ENCODE data around the gene RAP1GAP. TPM values are rescaled to one million over a fixed set of nuclear protein-coding genes. Genes with fewer than 3 reads are reported as not detected.
A peak's percentile ranks its signal among the peaks of the same experiment; 100 is the strongest.
"Not testable (repeated sequence)": the region's sequence is repeated elsewhere in the genome, so short reads cannot be mapped to it uniquely, and the experiment has no call there.

RAP1GAP gene
- total RNA-seq, 1 donor from 2014 or later: 62.4 TPM

DNA sequence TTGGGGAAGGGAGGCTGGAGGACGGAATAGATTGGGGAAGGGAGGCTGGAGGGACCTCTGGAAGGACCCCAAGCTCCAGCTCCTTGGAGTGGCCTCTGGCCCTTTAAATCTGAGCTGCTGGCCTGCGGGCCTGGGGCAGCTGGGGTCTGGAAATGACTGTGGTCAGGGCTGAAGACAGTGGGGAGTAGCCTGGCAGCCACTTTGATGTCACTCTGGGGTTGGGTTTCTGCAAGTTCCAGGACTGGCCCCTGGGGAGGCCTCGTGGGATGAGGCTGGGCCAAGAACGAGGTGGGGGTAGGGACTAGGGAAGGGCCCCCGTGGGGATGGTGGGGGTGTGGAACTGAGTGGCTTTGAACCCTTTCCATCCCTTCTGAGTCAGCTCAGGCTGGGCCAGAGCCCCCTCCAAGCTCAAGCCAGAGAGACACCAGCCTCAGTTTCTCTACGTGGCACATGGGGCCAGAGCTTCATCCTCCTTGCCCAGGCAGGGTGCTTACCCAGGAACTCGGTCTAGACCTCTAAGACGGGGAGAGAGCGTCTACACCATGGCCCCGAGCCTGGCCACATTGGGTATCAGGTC lies 100.3 kb downstream of the RAP1GAP start:
- Histone ChIP-seq H3K36me3 (no peaks in the 10 kb centered on the region), H3K4me1 (peaks cover 3% of the 10 kb centered on the region), H3K27me3 (no peaks in the 10 kb centered on the region), H3K27ac (no peak overlapping the region), H3K9me3 (no peaks in the 10 kb centered on the region), H3K4me3 (no peak overlapping the region)
- intact Hi-C loops (cut with DNase I): no loop called here
- DNase-seq (no peak), ATAC-seq (peak; percentile 3)
- TF ChIP-seq, protein P1, sequence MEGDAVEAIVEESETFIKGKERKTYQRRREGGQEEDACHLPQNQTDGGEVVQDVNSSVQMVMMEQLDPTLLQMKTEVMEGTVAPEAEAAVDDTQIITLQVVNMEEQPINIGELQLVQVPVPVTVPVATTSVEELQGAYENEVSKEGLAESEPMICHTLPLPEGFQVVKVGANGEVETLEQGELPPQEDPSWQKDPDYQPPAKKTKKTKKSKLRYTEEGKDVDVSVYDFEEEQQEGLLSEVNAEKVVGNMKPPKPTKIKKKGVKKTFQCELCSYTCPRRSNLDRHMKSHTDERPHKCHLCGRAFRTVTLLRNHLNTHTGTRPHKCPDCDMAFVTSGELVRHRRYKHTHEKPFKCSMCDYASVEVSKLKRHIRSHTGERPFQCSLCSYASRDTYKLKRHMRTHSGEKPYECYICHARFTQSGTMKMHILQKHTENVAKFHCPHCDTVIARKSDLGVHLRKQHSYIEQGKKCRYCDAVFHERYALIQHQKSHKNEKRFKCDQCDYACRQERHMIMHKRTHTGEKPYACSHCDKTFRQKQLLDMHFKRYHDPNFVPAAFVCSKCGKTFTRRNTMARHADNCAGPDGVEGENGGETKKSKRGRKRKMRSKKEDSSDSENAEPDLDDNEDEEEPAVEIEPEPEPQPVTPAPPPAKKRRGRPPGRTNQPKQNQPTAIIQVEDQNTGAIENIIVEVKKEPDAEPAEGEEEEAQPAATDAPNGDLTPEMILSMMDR (IDR thresholded peaks at IDR 0.05): no peak

DNA sequence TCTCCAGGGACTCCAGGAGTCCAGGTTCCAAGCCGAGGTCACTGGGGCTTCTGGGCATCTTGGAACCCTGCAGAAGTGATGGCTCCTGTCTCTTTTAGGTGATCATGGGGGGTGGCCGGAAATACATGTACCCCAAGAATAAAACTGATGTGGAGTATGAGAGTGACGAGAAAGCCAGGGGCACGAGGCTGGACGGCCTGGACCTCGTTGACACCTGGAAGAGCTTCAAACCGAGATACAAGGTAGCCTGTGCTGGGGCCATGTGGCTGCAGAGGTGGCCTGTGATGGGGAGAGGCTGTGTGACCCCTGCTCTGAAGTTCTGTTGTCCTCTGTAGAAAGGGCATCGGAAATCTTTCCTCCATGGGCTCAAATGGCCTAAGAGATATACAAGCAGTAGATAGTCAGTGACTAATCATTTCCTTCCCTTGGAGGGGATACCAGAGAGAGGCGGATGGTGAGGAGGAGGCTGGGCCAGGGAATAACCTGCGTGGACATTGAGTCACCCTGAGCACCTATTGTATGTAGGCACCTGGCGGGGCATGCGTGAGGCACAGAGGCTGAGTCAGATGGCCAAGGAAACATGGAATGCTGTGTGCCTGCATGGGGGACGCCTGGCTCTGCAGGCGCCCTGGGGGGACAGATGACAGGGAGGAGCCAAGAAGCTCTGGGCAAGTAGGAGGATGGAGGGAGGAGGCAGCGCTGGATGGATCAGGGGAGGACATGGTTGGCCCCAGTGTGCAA lies 101.0 kb downstream of the RAP1GAP start:
- H3K4me1 ChIP-seq: no peaks in the 10 kb centered on the region
- DNase-seq (no peak), ATAC-seq (no peak)
- TF ChIP-seq, protein P1 (IDR thresholded peaks at IDR 0.05): no peak
- no peaks in the 10 kb centered on the region for H3K9me3 ChIP-seq
- H3K36me3 ChIP-seq: no peaks in the 10 kb centered on the region
- intact Hi-C loops (cut with DNase I): no loop called here
- H3K27me3 ChIP-seq: no peaks in the 10 kb centered on the region
- H3K4me3 ChIP-seq: no peak overlapping the region
- H3K27ac ChIP-seq: no peak overlapping the region

DNA sequence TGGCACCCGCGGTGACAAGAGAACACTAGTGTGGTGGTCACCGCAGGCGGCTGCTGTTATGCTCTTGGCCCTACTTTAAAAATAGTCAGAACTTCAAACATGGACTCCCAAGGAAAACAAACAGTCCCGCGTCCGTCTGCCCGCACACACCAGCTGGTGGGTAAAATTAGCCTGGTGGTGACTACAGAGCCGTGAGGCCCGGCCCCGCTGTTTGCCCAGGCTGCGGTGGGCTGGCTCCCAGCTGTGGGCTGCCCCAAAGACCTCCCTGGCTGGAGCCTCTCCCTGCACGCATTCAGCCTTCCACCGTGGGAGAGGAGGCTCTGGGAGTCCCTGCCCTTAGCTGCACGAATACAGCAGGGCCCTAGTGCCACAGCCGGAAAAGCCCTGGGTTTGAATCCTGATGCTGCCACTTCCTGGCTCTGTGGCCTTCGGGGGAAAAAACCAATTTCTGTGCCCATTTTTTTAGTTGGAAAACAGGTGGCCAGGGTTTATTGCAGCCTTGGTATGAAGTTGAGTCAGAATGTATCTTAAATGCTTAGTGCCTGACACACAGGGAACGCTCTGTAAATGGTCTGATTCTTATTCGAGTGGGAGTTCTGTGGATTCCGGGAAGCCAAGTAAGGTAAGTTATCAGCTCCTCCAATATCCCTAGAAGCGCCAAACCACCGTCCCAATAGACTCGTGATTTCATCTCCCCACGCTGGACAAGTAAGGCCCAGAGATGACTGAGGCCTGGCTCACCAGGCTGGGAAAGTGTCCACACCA lies 101.7 kb downstream of the RAP1GAP start:
- no peak for ATAC-seq
- intact Hi-C loops (cut with DNase I): no loop called here
- Histone ChIP-seq H3K36me3 (no peaks in the 10 kb centered on the region), H3K27me3 (no peaks in the 10 kb centered on the region), H3K27ac (no peak overlapping the region), H3K9me3 (no peaks in the 10 kb centered on the region), H3K4me3 (no peak overlapping the region), H3K4me1 (no peaks in the 10 kb centered on the region)
- TF ChIP-seq, protein P1 (IDR thresholded peaks at IDR 0.05): no peak
- no peak for DNase-seq

DNA sequence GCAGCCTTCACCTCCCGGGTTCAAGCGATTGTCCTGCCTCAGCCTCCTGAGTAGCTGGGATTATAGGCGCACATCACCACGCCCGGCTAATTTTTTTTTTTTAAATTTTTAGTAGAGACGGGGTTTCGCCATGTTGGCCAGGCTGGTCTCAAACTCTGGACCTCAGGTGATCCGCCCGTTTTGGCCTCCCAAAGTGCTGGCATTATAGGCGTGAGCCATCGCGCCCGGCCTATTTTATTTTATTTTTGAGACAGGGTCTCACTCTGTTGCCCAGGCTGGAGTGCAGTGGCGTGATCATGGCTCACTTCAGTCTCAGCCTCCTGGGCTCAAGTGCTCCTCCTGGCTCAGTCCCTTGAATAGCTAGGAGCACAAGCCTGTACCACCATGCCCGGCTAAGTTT lies 102.8 kb downstream of the RAP1GAP start:
- H3K36me3 ChIP-seq; intact Hi-C loops (cut with DNase I); H3K9me3 ChIP-seq; H3K27ac ChIP-seq; H3K4me1 ChIP-seq; DNase-seq; ATAC-seq; H3K27me3 ChIP-seq; H3K4me3 ChIP-seq: not testable (repeated sequence)

DNA sequence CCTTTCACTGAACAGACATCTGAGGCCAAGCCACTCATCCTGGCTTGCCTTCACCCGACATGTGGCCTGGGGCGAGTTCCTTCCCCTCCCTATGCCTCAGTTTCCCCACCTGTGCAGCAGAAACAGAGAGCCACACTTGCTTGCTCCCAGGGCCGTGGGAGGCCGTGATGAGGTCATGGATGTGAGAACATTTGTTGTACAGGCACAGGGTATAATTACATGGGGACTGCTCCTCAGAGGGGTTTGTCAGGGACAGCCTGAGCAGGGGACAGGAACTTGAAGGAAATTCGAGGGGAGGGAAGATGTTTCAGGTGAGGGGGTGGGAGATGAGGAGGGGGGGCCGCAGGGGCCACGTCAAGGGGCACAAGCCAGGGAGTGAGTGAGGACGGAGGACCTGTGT lies 103.9 kb downstream of the RAP1GAP start:
- intact Hi-C loops (cut with DNase I): no loop called here
- no peak for DNase-seq
- Histone ChIP-seq H3K4me1 (no peaks in the 10 kb centered on the region), H3K9me3 (no peaks in the 10 kb centered on the region), H3K4me3 (no peak overlapping the region), H3K36me3 (no peaks in the 10 kb centered on the region), H3K27me3 (no peaks in the 10 kb centered on the region), H3K27ac (no peak overlapping the region)
- TF ChIP-seq, protein P1 (IDR thresholded peaks at IDR 0.05): no peak
- no peak for ATAC-seq

DNA sequence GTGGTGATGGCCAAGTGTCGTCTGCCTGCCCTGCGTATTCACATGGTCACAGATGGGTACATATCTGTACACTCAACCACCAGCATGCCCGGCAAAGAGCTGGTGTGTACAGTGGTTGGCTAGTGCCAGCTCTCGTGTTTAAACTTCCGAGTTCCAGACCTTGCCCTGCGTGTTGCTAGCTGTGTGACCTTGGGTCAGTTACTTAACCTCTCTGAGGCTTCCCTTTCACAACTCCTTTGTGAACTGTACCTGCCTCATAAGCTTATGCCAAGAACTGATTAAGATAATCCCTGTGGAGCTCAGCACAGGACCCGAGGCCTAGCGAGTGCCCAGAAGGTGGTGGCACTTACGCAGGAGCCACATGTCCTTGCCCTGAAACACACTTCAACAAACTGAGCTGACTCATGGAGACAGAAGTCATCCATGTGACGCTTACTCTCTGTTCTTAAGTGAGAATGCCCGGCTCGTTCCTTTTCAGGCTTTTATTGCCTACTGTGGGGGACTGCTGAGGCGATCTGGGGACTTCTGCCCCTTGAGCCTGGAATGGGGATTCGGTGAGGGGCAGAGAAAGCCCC lies 104.5 kb downstream of the RAP1GAP start:
- DNase-seq: no peak
- ATAC-seq: no peak
- intact Hi-C loops (cut with DNase I): no loop called here

More for the DNA sequence above, 104.5 kb downstream of the RAP1GAP start:
- Histone ChIP-seq H3K27ac (no peak overlapping the region), H3K4me1 (no peaks in the 10 kb centered on the region), H3K4me3 (no peak overlapping the region), H3K9me3 (no peaks in the 10 kb centered on the region), H3K27me3 (no peaks in the 10 kb centered on the region), H3K36me3 (no peaks in the 10 kb centered on the region)
- TF ChIP-seq, protein P1 (IDR thresholded peaks at IDR 0.05): no peak

All from upper lobe of right lung (tissue), 1 donor.